Measurements from ENCODE around the gene BEST4. TPM values are rescaled to one million over a fixed set of nuclear protein-coding genes. Genes with fewer than 3 reads are reported as not detected.

Gene BEST4
- total RNA-seq, 6 experiments from 2014 or later = 0.09 to 0.23 (median 0.12) TPM

- TF ChIP-seq, protein P1, sequence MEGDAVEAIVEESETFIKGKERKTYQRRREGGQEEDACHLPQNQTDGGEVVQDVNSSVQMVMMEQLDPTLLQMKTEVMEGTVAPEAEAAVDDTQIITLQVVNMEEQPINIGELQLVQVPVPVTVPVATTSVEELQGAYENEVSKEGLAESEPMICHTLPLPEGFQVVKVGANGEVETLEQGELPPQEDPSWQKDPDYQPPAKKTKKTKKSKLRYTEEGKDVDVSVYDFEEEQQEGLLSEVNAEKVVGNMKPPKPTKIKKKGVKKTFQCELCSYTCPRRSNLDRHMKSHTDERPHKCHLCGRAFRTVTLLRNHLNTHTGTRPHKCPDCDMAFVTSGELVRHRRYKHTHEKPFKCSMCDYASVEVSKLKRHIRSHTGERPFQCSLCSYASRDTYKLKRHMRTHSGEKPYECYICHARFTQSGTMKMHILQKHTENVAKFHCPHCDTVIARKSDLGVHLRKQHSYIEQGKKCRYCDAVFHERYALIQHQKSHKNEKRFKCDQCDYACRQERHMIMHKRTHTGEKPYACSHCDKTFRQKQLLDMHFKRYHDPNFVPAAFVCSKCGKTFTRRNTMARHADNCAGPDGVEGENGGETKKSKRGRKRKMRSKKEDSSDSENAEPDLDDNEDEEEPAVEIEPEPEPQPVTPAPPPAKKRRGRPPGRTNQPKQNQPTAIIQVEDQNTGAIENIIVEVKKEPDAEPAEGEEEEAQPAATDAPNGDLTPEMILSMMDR (IDR thresholded peaks at IDR 0.05) = peak; percentile 44; the same call in 1 of the 2 replicates
- Mint-ChIP-seq H3K27ac (peak overlapping the region; percentile 94), H3K4me3 (peak overlapping the region; percentile 30), H3K4me1 (ENCODE audit: low read depth) (peaks cover 78% of the 10 kb centered on the region), H3K9me3 (no peaks in the 10 kb centered on the region), H3K36me3 (ENCODE audit: low read depth) (peaks cover 54% of the 10 kb centered on the region), H3K27me3 (ENCODE audit: insufficient read depth) (peaks cover 30% of the 10 kb centered on the region)
- no peak for DNase-seq
Measured at GRCh38 chr1:44805311-44806024, 17.5 kb upstream of the BEST4 start.

DNA sequence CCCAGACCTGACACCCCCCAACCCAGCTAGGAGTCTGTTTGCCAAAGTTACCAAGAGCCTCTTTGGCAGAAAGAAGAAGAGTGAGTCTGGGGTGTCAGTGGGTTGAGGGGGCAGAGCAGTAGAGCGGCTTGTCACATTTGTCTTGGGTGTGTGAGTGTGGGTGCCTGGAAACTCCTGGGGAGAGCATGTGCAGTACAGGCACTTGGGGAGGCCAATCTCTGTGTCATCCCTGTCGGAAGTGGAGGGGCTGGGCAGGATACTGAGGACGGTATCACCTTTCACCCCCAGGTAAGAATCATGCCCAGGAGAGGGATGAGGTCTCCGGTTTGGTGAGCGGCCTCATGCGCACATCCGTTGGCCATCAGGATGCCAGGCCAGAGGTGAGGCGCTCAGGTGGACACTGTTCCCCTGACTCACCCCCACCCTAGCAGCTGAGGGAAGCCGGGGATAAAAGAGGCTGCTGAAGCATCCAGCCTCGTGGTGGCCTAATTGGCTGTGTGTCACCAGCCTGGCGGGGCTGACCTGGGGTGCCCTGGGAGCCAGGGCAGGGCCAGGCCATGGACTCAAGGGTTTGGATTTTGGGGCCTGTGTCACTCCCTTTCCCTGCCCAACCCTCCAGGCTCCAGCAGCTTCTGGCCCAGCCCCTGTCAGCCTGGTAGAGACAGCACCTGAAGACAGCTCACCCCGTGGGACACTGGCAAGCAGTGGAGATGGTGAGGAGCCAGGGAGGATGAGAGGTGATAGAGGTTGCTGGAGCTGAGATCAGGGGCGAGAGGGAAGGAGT, 15.5 kb upstream of the BEST4 start:
- Mint-ChIP-seq H3K27me3 (ENCODE audit: insufficient read depth) (peaks cover 17% of the 10 kb centered on the region), H3K4me1 (ENCODE audit: low read depth) (peaks cover 72% of the 10 kb centered on the region), H3K9me3 (no peaks in the 10 kb centered on the region), H3K4me3 (peak overlapping the region; percentile 94), H3K27ac (peak overlapping the region; percentile 94), H3K36me3 (ENCODE audit: low read depth) (peaks cover 45% of the 10 kb centered on the region)
- DNase-seq = no peak
- TF ChIP-seq, protein P1 (IDR thresholded peaks at IDR 0.05) = no peak

DNA sequence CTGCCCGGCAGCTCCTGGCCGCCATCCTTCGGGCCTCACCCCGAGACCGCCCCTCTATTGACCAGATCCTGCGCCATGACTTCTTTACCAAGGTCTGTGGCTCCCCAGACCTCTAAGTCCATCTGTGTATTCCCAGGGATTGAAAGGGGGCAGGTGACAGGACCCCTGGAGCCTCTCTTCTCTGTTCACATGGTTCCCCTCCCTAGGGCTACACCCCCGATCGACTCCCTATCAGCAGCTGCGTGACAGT, 15.0 kb upstream of the BEST4 start:
- no peak for DNase-seq
- H3K4me1 Mint-ChIP-seq (ENCODE audit: low read depth) = peaks cover 70% of the 10 kb centered on the region
- H3K27ac Mint-ChIP-seq = peak overlapping the region; percentile 94

GRCh38 chr1:44802306-44803061, 14.5 kb upstream of the BEST4 start:
- DNase-seq = no peak
- Mint-ChIP-seq H3K9me3 (no peaks in the 10 kb centered on the region), H3K27me3 (ENCODE audit: insufficient read depth) (peaks cover 14% of the 10 kb centered on the region), H3K4me1 (ENCODE audit: low read depth) (peaks cover 65% of the 10 kb centered on the region), H3K4me3 (peak overlapping the region; percentile 94), H3K36me3 (ENCODE audit: low read depth) (peaks cover 45% of the 10 kb centered on the region), H3K27ac (peak overlapping the region; percentile 94)
- TF ChIP-seq, protein P1 (IDR thresholded peaks at IDR 0.05) = no peak

More for the DNA sequence above, 15.0 kb upstream of the BEST4 start:
- TF ChIP-seq, protein P1 (IDR thresholded peaks at IDR 0.05) = no peak
- Mint-ChIP-seq H3K36me3 (ENCODE audit: low read depth) (peaks cover 45% of the 10 kb centered on the region), H3K9me3 (no peaks in the 10 kb centered on the region), H3K4me3 (peak overlapping the region; percentile 94), H3K27me3 (ENCODE audit: insufficient read depth) (peaks cover 14% of the 10 kb centered on the region)

DNA sequence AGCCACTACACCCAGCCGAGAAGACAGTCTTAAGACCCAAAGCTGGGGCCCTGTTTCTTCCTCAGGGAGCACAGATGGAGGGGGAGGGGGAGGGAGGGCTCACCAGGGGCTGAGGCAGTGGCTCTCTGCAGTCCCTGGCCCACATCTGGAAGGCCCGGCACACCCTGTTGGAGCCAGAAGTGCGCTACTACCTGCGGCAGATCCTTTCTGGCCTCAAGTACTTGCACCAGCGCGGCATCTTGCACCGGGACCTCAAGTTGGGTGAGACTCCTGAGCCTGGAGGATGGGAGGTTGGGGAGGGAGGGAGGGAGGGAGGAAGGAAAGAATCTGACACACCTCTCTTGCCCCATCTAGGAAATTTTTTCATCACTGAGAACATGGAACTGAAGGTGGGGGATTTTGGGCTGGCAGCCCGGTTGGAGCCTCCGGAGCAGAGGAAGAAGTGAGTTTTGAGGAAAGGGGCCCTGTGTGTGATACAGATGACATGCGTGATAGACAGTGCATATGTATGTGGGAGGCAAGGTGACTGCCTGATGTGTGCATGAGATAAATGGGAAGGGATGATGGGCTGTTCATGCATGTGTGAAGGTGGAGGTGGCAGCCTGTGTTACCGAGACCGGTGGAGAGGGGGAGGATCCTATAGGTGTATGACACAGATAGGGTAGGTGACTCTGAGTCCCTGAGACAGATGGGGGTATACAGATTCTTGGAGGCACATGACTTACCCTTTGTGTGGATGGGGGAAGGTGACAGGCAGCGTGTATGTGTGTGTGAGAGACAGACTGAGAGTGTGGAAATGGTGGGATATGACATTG, 13.7 kb upstream of the BEST4 start:
- TF ChIP-seq, protein P1 (IDR thresholded peaks at IDR 0.05) = no peak
- no peak for DNase-seq
- peak overlapping the region; percentile 94 for H3K27ac Mint-ChIP-seq

More for the DNA sequence above, 13.7 kb upstream of the BEST4 start:
- Mint-ChIP-seq H3K36me3 (ENCODE audit: low read depth) (peaks cover 40% of the 10 kb centered on the region), H3K9me3 (no peaks in the 10 kb centered on the region), H3K4me3 (peak overlapping the region; percentile 94), H3K27me3 (ENCODE audit: insufficient read depth) (peaks cover 9% of the 10 kb centered on the region), H3K4me1 (ENCODE audit: low read depth) (peaks cover 57% of the 10 kb centered on the region)
